GM10847 (cell line): Measurements from ENCODE around the gene ACBD7.

ENCODE experiments used
- POLR2A ChIP-seq: IDR thresholded peaks from 2 replicates; pipeline ENCODE4 v1.6.1; 2011; ENCODE audit not compliant: insufficient read length; ENCODE audit errors: extremely low read depth

ACBD7 gene

DNA sequence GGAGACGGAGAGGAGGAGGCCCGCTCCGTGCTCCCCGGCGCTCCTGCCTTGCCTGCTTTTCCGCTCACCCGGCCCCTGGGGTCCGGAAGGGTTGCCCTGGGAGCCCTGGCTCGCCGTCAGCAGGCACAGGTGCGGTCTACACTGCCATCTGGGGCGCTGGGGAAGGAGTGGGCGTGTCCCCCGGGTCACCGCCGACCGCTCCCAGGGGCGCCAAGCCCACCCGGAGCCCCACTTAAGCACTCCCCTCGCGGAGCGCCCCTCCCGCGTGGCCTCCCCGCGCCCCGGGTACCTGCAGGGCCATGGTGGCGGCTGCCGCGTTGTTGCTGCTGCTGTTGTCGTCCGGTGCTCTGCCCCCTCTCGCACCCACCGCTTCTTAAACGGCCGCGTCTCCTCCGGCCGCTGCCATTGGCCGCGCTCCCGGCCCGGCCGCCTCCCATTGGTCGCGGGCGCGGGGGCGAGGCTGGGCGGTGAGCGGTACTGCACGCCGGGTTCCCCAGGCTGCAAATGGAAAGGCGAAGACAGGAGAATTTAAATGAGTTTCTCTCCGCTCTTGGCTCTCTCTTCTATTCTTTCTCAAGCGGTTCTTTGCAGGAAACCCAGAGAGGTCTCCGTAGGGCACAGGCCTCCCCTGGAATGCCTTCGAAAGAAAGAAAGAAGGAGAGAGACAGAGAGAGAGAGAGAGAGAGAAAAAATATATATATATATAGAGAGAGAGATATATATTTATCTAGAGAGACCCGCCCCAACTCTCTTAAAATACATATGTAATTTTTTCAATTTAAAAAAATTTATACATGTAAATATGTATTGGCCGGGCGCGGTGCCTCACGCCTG is at the start of gene ACBD7:
Gene ACBD7 (minus strand): TSS at position 349 of the 834 bp plus-strand sequence. CDS start 48 bp downstream, at position 301.
- no peak for TF ChIP-seq POLR2A

DNA sequence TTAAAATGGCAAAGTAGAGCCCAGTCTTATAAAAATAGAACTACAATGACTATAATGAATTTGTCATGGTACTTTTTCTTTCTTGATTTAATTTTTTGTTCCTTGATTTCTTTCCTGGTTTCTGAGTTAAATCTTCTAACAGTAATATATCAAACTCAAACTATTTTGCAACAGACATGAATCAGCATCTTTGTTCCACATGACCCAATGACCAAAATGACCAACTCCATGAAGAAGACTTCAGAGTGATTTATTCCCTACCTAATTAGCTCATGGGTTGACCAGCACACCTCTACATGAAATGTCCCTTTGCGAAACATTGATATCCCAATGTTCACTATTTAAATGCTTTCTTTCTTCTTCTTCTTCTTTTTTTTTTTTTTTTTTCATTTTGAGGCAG is 49.1 kb upstream of the ACBD7 start:
- no peak for TF ChIP-seq POLR2A

DNA sequence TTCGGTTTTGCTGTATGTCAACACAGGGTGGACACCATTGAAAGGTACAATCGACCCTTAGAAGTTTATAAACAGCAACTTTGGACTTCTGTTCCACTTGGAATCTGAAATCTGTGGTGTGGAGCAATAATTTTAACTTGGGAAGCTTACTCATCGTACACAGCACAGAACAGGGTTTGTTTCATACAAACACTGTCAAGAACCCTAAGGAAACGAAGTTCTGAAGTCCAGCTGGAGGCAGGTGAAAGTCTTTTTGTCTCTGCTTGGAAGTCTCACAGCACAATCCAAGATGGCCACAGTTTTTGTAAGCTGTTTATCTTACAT is 48.4 kb upstream of the ACBD7 start:
- no peak for TF ChIP-seq POLR2A

DNA sequence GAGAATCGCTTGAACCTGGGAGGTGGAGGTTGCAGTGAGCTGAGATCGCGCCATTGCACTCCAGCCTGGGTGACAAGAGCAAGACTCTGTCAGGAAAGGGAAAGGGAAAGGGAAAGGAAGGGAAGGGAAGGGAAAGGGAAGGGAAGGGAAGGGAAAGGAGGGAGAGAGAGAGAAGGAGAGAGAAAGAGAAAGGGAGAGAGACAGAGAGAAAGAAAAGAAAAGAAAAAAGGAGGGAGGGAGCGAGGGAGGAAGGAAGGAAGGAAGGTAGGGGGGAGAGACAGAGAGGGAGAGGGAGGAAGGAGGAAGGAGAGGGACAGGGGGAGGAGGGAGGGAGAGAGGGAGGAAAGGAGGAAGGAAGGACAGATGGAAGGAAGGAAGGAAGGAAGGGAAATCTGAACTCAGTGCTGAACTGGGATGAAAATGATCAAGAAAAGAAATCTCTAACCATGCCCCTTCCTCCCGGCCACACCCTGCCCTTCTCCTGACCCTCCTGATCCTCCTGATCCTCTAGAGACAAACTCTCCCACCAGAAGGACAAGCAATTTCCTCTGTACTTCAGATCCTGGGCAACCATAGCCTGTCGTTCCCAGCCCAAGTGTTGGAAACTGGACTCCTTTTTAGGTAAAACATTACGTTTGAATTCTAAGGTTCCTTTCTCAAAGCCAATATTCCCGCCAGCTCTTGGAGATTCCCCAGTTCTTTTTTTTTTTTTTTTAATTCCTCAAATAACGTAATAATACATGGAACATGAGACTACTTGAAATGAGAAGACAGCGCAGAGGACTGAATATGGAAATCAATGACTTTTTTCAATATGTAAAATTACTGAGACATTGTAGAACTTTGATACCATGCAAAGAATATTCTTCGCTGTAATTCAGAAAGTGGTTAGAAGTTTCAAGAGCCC is 47.8 kb upstream of the ACBD7 start:
- no peak for TF ChIP-seq POLR2A

DNA sequence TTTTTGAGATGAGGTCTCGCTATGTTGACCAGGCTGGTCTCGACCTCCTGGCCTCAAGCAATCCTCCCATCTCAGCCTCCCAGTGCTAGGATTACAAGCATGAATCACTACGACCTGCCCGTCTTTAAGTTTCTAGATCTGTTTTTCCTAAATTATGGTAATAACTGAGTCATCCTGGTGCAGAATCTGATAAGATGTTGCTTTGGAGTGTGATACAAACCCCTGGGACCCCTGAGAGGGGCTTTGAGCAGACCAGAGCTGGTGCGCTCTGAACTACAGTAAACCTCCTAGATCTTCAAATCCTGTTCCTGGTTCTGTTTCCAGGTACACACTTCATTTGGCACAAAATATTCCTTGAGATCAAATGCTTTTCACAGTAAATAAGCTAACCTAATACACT is 42.8 kb upstream of the ACBD7 start:
- TF ChIP-seq POLR2A: no peak

DNA sequence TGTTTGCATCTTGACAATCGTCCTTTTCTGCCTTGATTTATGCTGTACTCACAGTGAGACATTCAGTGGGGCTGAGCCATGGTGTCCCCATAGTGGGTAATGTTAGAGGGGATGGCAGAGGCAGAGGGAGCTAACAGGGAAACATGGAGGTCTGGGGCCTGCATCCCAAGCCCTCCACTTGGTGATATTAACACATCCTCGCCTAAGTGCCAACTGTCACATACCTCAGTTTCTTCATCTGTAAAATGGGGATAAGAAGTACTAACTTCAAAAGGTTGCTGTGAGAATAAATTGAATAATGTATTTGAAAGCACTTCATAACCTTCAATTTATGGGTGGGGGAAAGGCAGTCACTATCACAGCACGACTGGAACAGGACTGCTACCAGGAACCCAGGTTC is 36.3 kb upstream of the ACBD7 start:
- TF ChIP-seq POLR2A: no peak

DNA sequence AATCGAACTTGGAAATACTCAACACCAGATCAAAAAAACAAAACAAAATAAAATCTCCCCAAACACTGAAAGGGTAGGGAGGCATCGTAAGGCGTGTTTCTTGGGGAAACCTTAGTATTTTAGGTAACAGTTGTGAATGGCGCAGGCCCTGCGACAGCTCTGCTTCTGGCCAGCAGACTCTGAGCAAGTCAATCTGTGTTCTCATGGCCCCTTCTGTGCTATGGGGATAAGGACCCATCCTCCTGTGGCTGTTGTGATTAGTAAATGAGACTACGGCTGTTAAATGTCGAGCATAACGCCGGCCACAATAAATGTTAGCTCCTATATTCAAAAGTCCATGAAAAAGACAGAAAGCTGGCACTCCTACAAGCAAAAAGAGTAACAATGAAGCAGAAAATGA is 35.6 kb upstream of the ACBD7 start:
- TF ChIP-seq POLR2A: no peak

DNA sequence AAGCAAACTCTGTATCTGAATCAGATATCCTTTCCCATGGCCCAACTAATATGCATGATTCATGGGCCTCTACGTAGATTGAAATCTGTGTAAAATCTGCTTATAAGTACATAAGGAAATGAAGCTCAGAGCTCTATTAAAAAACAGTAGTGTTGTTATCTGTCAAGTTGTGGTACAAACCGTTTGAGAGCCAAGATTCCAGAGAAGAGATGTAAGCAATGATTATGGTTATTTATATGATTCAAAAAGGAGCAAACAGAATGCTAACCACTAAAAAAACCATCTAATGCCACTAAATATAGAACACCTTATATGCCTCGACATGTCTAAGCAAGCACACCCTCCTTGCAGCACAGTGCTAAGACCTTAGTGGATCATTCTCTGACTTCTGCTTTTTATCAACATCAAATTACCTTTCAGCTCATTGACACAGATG is 35.2 kb upstream of the ACBD7 start:
- TF ChIP-seq POLR2A: no peak

DNA sequence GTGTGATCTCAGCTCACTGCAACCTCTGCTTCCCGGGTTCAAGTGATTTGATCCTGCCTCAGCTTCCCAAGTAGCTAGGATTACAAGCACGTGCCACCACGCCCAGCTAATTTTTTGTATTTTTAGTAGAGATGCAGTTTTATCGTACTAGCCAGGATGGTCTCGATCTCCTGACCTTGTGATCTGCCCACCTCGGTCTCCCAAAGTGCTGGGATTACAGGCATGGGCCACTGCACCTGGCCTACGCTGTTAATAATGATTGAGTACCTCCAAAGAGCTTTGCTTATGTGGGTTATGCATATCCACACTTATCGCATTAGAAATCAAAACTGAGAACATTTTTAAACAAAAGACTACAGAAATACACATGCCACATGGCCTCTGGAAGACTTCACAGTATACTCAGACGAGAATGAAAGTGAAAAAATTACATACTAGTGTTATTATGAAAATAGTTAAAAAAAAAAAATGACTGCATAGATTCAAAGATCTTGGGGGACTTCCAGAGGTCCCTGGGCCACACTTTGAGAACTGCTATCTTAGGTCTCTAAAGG is 34.0 kb upstream of the ACBD7 start:
- TF ChIP-seq POLR2A: no peak

DNA sequence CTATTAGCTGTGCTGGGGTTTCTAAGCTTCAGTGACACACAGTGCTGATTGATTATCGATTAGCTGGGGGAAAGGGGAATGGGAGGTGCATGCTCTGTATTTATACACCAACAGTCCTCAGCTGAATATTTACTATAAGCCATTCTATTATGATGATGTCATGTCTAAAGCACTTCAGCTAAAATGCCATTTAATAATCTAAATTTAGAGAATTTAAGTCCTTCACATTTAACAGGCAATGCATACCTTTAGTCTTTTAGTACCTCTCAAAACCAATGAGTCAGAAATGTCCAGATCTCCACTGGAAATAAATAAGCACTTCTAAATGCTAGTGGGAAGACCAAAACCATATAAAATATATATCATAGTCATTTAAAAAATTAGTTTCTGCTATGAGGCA is 33.1 kb upstream of the ACBD7 start:
- TF ChIP-seq POLR2A: no peak

DNA sequence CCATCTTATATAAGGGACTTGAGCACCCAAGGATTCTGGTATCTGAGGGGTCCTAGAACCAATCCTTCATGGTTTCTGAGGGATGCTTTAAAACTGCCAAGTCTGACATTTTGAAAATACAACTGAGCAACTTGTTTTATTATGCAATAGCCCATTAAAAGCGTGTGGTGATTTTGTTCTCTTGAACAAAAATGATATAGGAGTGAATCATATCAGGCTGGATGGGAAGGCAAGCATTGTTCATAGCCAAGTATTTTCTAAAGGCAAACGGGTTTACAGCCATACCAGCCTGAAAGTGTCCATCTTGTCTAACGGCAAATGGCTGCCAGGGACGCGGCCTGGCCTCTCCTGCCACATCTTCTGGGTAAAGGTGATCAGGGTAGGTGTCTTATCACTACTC is 31.9 kb upstream of the ACBD7 start:
- TF ChIP-seq POLR2A: no peak

DNA sequence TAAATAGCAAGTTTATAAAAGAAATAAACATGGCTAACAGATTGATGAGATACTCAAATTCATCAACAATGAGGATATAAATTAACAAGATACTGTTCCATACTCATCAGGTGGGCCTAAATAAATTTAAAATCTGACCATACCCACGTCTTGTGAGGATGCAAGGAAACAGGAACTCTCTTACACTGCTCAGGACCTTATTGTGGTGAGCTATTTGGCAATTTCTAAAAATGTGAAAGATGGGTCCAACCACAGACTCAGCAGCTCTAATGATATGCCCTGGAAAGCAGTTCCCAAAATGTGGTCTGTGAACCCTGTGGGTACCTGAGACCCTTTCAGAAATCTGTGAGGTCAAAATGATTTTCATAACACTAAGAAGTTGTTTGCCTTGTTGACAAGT is 30.0 kb upstream of the ACBD7 start:
- no peak for TF ChIP-seq POLR2A

DNA sequence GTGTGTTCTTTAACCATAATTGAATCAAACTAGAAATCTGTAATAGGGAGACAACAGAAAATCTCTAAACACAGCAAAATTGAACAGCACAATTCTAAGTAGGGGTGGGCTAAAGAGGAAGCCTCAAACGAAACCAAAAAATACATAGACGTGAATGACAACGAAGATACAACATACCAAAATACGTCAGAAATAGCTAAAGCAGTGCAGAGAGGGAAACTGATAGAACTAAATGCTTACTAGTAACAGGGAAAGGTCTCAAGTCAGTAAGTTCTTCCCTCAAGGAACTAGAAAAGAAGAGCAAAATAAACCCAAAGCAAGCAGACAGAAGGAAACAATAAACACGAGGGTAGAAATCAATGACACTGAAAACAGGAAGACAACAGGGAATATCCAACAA is 27.6 kb upstream of the ACBD7 start:
- TF ChIP-seq POLR2A: no peak

DNA sequence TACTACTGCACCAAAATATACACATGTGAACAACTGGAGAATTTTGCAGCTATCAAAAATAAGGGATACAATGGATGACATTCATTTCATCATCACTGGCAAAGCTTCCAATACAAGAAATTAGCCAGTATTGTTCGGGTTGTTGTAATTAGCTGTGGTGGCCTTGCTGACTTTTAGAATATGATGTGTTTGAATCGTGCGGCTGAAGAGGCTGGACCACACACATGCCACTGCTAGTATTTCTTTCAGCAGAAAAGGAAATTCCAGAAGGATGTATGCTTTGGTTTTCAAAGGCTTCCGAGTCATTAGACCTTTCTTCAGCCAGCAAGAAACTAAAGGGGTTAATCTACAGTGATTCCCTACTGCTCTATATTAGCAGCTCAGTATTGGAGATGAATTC is 25.2 kb upstream of the ACBD7 start:
- TF ChIP-seq POLR2A: no peak

DNA sequence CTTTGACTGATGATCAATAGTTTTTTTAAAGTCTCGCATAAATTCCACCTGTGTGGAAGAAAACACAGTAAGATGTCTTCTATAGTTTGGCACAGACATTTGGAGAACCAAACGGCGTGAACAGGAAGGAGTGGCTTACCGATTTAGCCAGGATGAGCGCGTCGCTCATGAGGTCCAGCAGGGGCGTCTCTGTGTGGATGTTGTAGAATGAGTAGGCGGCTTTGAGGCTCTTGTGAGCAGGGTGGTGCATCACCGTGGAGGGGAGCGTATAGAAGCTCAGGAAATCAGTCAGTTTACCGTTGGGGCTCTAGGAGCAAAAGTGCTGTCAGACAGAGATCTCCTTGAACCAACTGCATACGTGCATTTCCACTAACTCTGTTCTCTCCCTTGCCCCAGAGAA is 24.1 kb upstream of the ACBD7 start:
- no peak for TF ChIP-seq POLR2A
